Right atrium auricular region (tissue), 2 donors: ENCODE results near the gene DISC1. TPM values are rescaled to one million over a fixed set of nuclear protein-coding genes. Genes with fewer than 3 reads are reported as not detected.
"Not testable (repeated sequence)": the region's sequence is repeated elsewhere in the genome, so short reads cannot be mapped to it uniquely, and the experiment has no call there.

Experiments
- DNase-seq: peaks from one replicate; pipeline ENCODE4 v3.0.0-alpha.2; 2019; ENCODE audit warnings: low spot score
- H3K27ac ChIP-seq, 2 donors: fragments of 200-600 bp; sonication (generic); 1 replicate in 1 of 2; 2 replicates in 1 of 2; pipeline ENCODE4 v1.5.1; 2016 to 2019
- H3K27me3 ChIP-seq, 2 donors: fragments of 200-600 bp; sonication (generic); one replicate each; pipeline versions ENCODE4 v1.5.1 to v1.6.0; 2017 to 2019
- H3K36me3 ChIP-seq: fragments of 200-600 bp; sonication (generic); one replicate; pipeline ENCODE4 v1.5.1; 2016
- H3K4me1 ChIP-seq, 2 donors: fragments of 200-600 bp; sonication (generic); one replicate each; pipeline versions ENCODE4 v1.5.1 to v1.6.0; 2017 to 2019
- H3K4me3 ChIP-seq, 2 donors: fragments of 200-600 bp; sonication (generic); 1 replicate in 1 of 2; 2 replicates in 1 of 2; pipeline ENCODE4 v1.5.1; 2017 to 2019; ENCODE audit warnings: mild to moderate bottlenecking in 1 of 2, moderate library complexity in 1 of 2
- H3K9me3 ChIP-seq, 2 donors: fragments of 200-600 bp; sonication (generic); one replicate each; pipeline ENCODE4 v1.5.1; 2019
- total RNA-seq, 2 donors: library from RNA; depleted of rRNA; stranded (reverse); fragments of >200 nt; gene quantifications; one replicate each; pipeline ENCODE4 v1.1.0, GENCODE V29; 2016
- TF ChIP-seq, protein P1 (sequence below), 2 donors: fragments of 200-600 bp; sonication (generic); IDR thresholded peaks; one replicate each; pipeline ENCODE4 v1.5.1; 2019; ENCODE audit warnings: antibody characterized with exemption in 2 of 2

The DISC1 gene
- total RNA-seq, 2 donors from 2014 or later, result 1.8 to 5.3 TPM

DNA sequence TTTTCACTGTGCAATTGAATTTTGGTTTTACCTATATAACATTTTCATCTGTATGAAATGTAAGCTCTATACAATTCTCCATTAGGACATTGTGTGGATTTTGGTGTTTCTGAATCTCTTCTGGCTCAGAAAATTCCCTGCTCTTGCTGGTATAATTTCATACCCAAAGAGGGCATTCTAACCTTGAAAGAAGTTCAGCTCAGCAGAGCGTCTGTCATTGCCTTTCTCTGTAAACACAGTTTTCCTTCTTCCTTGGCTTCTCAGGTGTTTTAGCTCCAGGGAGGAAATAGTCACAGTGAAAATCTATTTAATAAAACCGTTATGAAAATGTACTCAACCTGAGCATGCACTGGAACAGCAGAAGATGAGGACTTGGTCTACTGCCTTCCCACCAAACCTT is 16.0 kb downstream of the DISC1 start:
- TF ChIP-seq, protein P1, sequence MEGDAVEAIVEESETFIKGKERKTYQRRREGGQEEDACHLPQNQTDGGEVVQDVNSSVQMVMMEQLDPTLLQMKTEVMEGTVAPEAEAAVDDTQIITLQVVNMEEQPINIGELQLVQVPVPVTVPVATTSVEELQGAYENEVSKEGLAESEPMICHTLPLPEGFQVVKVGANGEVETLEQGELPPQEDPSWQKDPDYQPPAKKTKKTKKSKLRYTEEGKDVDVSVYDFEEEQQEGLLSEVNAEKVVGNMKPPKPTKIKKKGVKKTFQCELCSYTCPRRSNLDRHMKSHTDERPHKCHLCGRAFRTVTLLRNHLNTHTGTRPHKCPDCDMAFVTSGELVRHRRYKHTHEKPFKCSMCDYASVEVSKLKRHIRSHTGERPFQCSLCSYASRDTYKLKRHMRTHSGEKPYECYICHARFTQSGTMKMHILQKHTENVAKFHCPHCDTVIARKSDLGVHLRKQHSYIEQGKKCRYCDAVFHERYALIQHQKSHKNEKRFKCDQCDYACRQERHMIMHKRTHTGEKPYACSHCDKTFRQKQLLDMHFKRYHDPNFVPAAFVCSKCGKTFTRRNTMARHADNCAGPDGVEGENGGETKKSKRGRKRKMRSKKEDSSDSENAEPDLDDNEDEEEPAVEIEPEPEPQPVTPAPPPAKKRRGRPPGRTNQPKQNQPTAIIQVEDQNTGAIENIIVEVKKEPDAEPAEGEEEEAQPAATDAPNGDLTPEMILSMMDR (IDR thresholded peaks at IDR 0.05), result no peak
- Histone ChIP-seq H3K27me3 (no peaks in the 10 kb centered on the region), H3K4me3 (no peak overlapping the region), H3K9me3 (no peaks in the 10 kb centered on the region), H3K27ac (no peak overlapping the region), H3K4me1 (peaks cover 0 to 16% of the 10 kb centered on the region in 2 donors), H3K36me3 (no peaks in the 10 kb centered on the region)
- DNase-seq, result no peak

DNA sequence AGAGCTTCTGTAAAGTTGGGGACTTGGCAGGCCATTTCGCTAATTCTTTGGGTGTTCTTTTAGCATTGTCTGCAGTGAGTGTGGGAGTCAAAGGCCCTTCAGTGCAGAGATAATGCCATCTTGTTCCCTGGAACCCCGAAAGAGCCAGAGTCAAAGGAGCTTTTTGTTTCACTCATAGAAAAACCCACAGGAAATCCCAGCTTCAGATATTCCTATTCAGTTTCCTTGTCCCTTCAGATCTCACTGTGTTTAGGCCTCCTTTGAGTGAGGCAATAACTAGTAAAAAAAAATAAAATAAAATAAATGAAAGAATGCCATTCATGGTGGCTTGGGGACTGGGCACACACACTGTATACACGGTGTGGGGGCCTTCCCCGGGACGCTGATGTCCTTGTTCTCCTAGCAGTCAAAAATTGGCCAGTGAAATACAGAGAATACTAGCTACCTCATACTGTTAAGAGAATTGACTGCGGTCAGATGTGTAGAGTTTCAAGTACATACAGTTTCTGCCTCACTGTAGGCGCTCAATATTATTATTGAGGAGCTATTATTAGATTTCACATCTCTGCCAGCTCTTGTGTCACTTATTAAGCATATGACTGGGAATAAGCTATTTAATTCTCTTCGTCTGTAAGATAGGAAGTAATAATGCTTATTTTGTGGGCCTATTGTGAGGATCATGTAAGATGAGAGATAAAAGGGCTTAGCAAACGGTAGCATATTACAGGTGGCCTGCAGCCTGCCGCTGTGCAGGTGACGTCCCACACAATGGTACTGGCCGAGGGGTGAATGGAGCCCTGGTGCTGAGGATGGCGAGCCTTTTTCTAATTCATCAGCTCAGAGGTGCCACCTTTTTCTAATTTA is 16.7 kb downstream of the DISC1 start:
- no peaks in the 10 kb centered on the region for H3K36me3 ChIP-seq
- no peak overlapping the region for H3K27ac ChIP-seq

DNA sequence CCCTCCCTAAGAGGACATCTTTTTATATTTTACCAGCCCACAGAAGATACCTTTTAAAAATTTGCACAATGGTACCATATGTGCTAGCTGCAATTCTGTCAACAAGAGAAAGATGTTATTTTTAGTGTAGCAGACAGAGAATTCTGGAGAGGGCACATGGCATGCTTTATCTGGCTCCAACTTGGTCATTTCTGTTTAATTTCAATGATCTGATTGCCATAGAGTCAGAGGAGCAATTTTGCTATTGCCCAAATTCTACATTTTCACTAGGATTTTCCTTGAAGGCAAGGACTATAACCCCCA is 17.3 kb downstream of the DISC1 start:
- Histone ChIP-seq H3K9me3 (no peaks in the 10 kb centered on the region), H3K27ac (no peak overlapping the region), H3K4me1 (peaks cover 0 to 16% of the 10 kb centered on the region in 2 donors), H3K4me3 (no peak overlapping the region), H3K27me3 (no peaks in the 10 kb centered on the region), H3K36me3 (no peaks in the 10 kb centered on the region)
- DNase-seq, result no peak
- TF ChIP-seq, protein P1 (IDR thresholded peaks at IDR 0.05), result no peak

More for the DNA sequence above, 16.7 kb downstream of the DISC1 start:
- DNase-seq, result no peak
- peaks cover 0 to 16% of the 10 kb centered on the region in 2 donors for H3K4me1 ChIP-seq
- H3K4me3 ChIP-seq, result no peak overlapping the region
- no peaks in the 10 kb centered on the region for H3K9me3 ChIP-seq
- TF ChIP-seq, protein P1 (IDR thresholded peaks at IDR 0.05), result no peak
- no peaks in the 10 kb centered on the region for H3K27me3 ChIP-seq

DNA sequence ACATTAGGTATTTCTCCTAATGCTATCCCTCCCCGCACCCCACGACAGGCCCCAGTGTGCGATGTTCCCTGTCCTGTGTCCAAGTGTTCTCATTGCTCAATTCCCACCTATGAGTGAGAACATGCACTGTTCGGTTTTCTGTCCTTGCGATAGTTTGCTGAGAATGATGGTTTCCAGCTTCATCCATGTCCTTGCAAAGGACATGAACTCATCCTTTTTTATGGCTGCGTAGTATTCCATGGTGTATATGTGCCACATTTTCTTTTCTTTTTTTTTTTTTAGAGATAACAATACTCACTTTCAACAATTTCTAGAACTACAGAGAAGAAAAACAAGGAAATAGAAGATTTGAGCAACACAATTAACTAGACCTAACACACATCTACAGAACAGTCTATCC is 19.0 kb downstream of the DISC1 start:
- DNase-seq, result not testable (repeated sequence)

DNA sequence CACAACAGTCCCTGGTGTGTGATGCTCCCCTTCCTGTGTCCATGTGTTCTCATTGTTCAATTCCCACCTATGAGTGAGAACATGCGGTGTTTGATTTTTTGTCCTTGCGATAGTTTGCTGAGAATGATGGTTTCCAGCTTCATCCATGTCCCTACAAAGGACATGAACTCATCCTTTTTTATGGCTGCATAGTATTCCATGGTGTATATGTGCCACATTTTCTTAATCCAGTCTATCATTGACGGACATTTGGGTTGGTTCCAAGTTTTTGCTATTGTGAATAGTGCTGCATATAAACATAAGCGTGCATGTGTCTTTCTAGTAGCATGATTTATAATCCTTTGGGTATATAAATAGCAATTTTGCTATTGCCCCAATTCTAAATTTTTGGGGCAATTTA is 19.6 kb downstream of the DISC1 start:
- not testable (repeated sequence) for H3K36me3 ChIP-seq, H3K27ac ChIP-seq, H3K4me3 ChIP-seq, DNase-seq, H3K27me3 ChIP-seq, H3K9me3 ChIP-seq
- H3K4me1 ChIP-seq, result peaks cover 0 to 16% of the 10 kb centered on the region in 2 donors

More for the DNA sequence above, 19.0 kb downstream of the DISC1 start:
- not testable (repeated sequence) for H3K4me3 ChIP-seq, H3K27me3 ChIP-seq, H3K9me3 ChIP-seq, H3K27ac ChIP-seq, H3K36me3 ChIP-seq
- H3K4me1 ChIP-seq, result peaks cover 0 to 16% of the 10 kb centered on the region in 2 donors

DNA sequence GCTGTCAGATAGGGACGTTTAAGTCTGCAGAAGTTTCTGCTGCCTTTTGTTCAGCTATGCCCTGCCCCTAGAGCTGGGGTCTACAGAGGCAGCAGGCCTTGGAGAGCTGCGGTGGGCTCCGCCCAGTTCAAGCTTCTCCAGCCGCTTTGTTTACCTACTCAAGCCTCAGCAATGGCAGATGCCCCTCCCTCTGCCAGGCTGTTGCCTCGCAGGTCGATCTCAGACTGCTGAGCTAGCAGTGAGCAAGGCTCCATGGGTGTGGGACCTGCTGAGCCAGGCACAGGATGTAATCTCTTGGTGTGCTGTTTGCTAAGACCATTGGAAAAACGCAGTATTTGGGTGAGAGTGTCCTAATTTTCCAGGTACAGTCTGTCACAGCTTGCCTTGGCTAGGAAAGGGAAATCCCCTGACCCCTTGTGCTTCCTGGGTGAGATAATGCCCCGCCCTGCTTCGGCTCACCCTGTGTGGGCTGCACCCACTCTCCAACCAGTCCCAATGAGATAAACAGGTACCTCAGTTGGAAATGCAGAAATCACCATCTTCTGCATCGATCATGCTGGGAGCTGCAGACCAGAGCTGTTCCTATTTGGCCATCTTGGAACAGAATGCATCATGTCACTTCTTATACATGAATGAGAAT is 25.2 kb downstream of the DISC1 start:
- H3K27ac ChIP-seq, H3K27me3 ChIP-seq, H3K36me3 ChIP-seq, H3K9me3 ChIP-seq, H3K4me1 ChIP-seq, H3K4me3 ChIP-seq, DNase-seq: not testable (repeated sequence)

DNA sequence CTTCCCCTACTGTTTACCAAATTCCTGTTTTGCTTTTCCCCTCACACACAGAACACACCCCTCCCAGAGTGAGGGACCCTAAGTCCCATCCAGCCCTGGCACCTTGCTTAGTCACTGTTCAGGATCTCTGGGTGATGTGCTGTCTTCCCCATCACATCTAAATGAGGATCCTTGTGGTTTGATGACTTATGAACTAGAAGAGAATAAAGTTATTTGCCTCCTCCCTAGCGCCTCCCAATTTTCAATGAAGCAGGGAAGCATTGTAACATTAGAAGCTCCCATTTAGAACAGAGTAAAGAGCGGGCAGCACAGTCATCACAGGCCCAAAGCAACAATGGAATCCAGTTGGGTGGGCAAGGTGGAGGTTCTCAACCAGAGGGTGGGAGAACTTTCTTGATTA is 27.0 kb downstream of the DISC1 start:
- H3K36me3 ChIP-seq, result no peaks in the 10 kb centered on the region
- H3K9me3 ChIP-seq, result no peaks in the 10 kb centered on the region
- no peaks in the 10 kb centered on the region for H3K27me3 ChIP-seq
- no peak overlapping the region for H3K27ac ChIP-seq
- H3K4me1 ChIP-seq, result no peaks in the 10 kb centered on the region
- TF ChIP-seq, protein P1 (IDR thresholded peaks at IDR 0.05), result no peak
- no peak for DNase-seq
- no peak overlapping the region for H3K4me3 ChIP-seq
